GM18867 (cell line): ENCODE results near the gene HABP2.

Experiments
- ATAC-seq: cut with Tn5 transposase; IDR thresholded peaks from one replicate; pipeline ENCODE4 v1.9.1; 2021; ENCODE audit warnings: mild to moderate bottlenecking, moderate library complexity; ENCODE audit not compliant: unreplicated experiment

HABP2 gene

GRCh38 chr10:113627836-113628235 is 75.0 kb downstream of the HABP2 start:
- no peak for ATAC-seq

- ATAC-seq = no peak
These were observed 75.8 kb downstream of the HABP2 start for GRCh38 chr10:113628607-113629153.

GRCh38 chr10:113630929-113631533 is 78.2 kb downstream of the HABP2 start:
- ATAC-seq = no peak

DNA sequence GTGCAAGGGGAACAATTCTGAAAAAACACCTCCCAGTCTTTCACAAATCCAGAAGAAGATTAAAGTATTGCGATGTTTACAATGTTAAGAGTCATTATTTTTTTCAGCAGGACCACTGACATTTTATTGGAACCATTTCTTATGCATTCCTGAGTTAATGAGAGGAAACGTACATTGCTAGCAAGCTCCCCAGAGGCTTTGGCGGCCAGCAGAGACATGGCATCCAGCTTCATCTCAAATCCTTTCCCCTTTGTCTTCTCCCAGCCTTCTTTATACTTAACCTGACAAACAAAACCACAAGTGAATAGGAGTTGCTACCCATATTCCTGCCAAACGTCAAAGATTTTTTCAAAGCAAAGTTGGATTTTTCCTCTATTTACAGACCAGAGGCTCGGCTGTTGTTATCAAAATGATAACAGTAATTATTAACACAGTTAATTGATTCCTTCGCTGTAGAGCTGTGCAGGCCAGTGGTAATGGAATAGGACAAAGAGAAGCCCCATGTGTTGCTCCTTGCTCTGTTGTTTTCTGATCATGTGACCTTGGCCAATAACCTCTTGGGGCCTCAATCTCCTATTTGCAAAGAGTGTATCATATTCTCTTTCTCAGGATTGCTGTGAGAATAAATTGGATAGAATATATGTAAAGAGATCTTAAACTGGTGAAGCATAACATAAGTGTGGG is 79.0 kb downstream of the HABP2 start:
- no peak for ATAC-seq
